Measurements from ENCODE around the gene PPM1J.
"Not testable (repeated sequence)": the region's sequence is repeated elsewhere in the genome, so short reads cannot be mapped to it uniquely, and the experiment has no call there.

- not testable (repeated sequence) for TF ChIP-seq CTCF, POLR2A (IDR thresholded peaks at IDR 0.05)
Observed at GRCh38 chr1:112728306-112728971, 13.3 kb upstream of the PPM1J start.

All from esophagus squamous epithelium (tissue), 4 donors.